ENCODE results near the gene BIN2.
"Not testable (repeated sequence)": the region's sequence is repeated elsewhere in the genome, so short reads cannot be mapped to it uniquely, and the experiment has no call there.

GRCh38 chr12:51337336-51337735, 13.4 kb upstream of the BIN2 start:
- TF ChIP-seq, protein P1, sequence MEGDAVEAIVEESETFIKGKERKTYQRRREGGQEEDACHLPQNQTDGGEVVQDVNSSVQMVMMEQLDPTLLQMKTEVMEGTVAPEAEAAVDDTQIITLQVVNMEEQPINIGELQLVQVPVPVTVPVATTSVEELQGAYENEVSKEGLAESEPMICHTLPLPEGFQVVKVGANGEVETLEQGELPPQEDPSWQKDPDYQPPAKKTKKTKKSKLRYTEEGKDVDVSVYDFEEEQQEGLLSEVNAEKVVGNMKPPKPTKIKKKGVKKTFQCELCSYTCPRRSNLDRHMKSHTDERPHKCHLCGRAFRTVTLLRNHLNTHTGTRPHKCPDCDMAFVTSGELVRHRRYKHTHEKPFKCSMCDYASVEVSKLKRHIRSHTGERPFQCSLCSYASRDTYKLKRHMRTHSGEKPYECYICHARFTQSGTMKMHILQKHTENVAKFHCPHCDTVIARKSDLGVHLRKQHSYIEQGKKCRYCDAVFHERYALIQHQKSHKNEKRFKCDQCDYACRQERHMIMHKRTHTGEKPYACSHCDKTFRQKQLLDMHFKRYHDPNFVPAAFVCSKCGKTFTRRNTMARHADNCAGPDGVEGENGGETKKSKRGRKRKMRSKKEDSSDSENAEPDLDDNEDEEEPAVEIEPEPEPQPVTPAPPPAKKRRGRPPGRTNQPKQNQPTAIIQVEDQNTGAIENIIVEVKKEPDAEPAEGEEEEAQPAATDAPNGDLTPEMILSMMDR (IDR thresholded peaks at IDR 0.05; ENCODE audit: low read depth, low read length, poor library complexity, severe bottlenecking) = not testable (repeated sequence)
- TF ChIP-seq EZH2phosphoT487 (IDR thresholded peaks at IDR 0.05; ENCODE audit: borderline replicate concordance, low read length) = not testable (repeated sequence)
